OCI-M2 (cell line): ENCODE results near the gene PPARD.
"Not testable (repeated sequence)": the region's sequence is repeated elsewhere in the genome, so short reads cannot be mapped to it uniquely, and the experiment has no call there.

Source experiments
- DNase-seq: peaks from one replicate; lab custom pipeline; 2025; ENCODE audit not compliant: unreplicated experiment; lab: John Stamatoyannopoulos, UW

PPARD gene

GRCh38 chr6:35378261-35378660, 35.9 kb downstream of the PPARD start:
- DNase-seq = no peak

- no peak for DNase-seq
These were observed 38.8 kb downstream of the PPARD start for GRCh38 chr6:35381132-35381531.

- DNase-seq = no peak
These were observed 39.7 kb downstream of the PPARD start for GRCh38 chr6:35382015-35382414.

GRCh38 chr6:35385457-35386202, 43.3 kb downstream of the PPARD start:
- DNase-seq = no peak

- no peak for DNase-seq
These were observed 44.6 kb downstream of the PPARD start for GRCh38 chr6:35386989-35387388.

- no peak for DNase-seq
These were observed 45.7 kb downstream of the PPARD start for GRCh38 chr6:35388030-35388429.

GRCh38 chr6:35388772-35389352, 46.5 kb downstream of the PPARD start:
- no peak for DNase-seq

- DNase-seq = not testable (repeated sequence)
These were observed 47.0 kb downstream of the PPARD start for GRCh38 chr6:35389386-35389785.

- DNase-seq = no peak
These were observed 49.0 kb downstream of the PPARD start for GRCh38 chr6:35391240-35391968.

- no peak for DNase-seq
These were observed 49.8 kb downstream of the PPARD start for GRCh38 chr6:35392111-35392702.

GRCh38 chr6:35392773-35393672, 50.7 kb downstream of the PPARD start:
- DNase-seq = no peak

GRCh38 chr6:35396991-35397390, 54.6 kb downstream of the PPARD start:
- no peak for DNase-seq

GRCh38 chr6:35397806-35398418, 55.6 kb downstream of the PPARD start:
- no peak for DNase-seq

GRCh38 chr6:35398526-35398925, 56.2 kb downstream of the PPARD start:
- DNase-seq = no peak

- no peak for DNase-seq
These were observed 57.8 kb downstream of the PPARD start for GRCh38 chr6:35400111-35400510.

- DNase-seq = no peak
These were observed 58.5 kb downstream of the PPARD start for GRCh38 chr6:35400901-35401311.

- DNase-seq = no peak
These were observed 59.2 kb downstream of the PPARD start for GRCh38 chr6:35401514-35401913.

GRCh38 chr6:35402136-35402855, 59.9 kb downstream of the PPARD start:
- DNase-seq = no peak

- DNase-seq = no peak
These were observed 60.5 kb downstream of the PPARD start for GRCh38 chr6:35402856-35403191.
